Parathyroid adenoma (tissue), 2 donors: ENCODE measurements around the gene PVALEF.

Experiments
- H2AFZ ChIP-seq: fragments of 300-600 bp; sonication (generic); one replicate; pipeline ENCODE4 v1.7.0; 2017; ENCODE audit warnings: antibody characterized with exemption, mild to moderate bottlenecking
- H3K27ac ChIP-seq: fragments of 300-600 bp; sonication (generic); one replicate; pipeline ENCODE4 v1.7.0; 2017
- H3K27me3 ChIP-seq: fragments of 300-600 bp; sonication (generic); one replicate; pipeline ENCODE4 v1.7.0; 2017; ENCODE audit warnings: low read length; ENCODE audit not compliant: control insufficient read depth, insufficient read depth
- H3K36me3 ChIP-seq: fragments of 300-600 bp; sonication (generic); one replicate; pipeline ENCODE4 v1.7.0; 2017; ENCODE audit warnings: low read length; ENCODE audit not compliant: control insufficient read depth, insufficient read depth
- H3K4me1 ChIP-seq: fragments of 300-600 bp; sonication (generic); one replicate; pipeline ENCODE4 v1.7.0; 2017; ENCODE audit warnings: control low read depth
- H3K4me2 ChIP-seq: fragments of 300-600 bp; sonication (generic); one replicate; pipeline ENCODE4 v1.7.0; 2017; ENCODE audit warnings: low read length
- H3K4me3 ChIP-seq: fragments of 300-600 bp; sonication (generic); one replicate; pipeline ENCODE4 v1.7.0; 2017; ENCODE audit warnings: low read depth, low read length
- H3K79me2 ChIP-seq: fragments of 300-600 bp; sonication (generic); one replicate; pipeline ENCODE4 v1.7.0; 2017; ENCODE audit warnings: control low read depth
- H3K9ac ChIP-seq: fragments of 300-600 bp; sonication (generic); one replicate; pipeline ENCODE4 v1.7.0; 2017; ENCODE audit warnings: mild to moderate bottlenecking
- H3K9me3 ChIP-seq: fragments of 300-600 bp; sonication (generic); one replicate; pipeline ENCODE4 v1.7.0; 2017; ENCODE audit warnings: low read length; ENCODE audit not compliant: control insufficient read depth
- TF ChIP-seq, protein P1 (sequence below): fragments of 300-600 bp; sonication (generic); IDR thresholded peaks from one replicate; pipeline ENCODE4 v1.7.0; 2017; ENCODE audit warnings: antibody characterized with exemption, mild to moderate bottlenecking
- donor health status: primary hyperparathyroidism.

The PVALEF gene

DNA sequence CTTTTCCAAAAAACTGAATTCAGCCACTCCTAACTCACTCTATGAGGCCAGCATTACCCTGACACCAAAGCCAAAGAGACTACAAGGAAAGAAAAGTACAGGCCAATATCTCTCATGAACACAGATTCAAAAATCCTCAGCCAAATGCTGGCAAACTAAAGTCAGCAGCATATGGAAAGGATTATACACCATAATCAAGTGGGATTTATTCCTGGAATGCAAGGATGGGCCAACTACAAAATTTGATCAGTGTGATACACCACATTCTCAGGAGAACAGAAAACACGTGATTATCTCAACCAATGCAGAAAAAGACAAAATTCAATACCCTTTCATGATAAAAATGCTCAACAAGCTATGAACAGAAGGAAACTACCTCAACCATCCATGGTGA is 8.5 kb downstream of the PVALEF start:
- Histone ChIP-seq H3K9me3 (no peaks in the 10 kb centered on the region), H3K9ac (no peak overlapping the region), H3K36me3 (no peaks in the 10 kb centered on the region), H3K4me2 (no peak overlapping the region), H3K27me3 (no peaks in the 10 kb centered on the region), H2AFZ (no peak overlapping the region), H3K79me2 (peaks cover 9% of the 10 kb centered on the region), H3K4me3 (no peak overlapping the region), H3K4me1 (no peaks in the 10 kb centered on the region), H3K27ac (no peak overlapping the region)
- TF ChIP-seq, protein P1, sequence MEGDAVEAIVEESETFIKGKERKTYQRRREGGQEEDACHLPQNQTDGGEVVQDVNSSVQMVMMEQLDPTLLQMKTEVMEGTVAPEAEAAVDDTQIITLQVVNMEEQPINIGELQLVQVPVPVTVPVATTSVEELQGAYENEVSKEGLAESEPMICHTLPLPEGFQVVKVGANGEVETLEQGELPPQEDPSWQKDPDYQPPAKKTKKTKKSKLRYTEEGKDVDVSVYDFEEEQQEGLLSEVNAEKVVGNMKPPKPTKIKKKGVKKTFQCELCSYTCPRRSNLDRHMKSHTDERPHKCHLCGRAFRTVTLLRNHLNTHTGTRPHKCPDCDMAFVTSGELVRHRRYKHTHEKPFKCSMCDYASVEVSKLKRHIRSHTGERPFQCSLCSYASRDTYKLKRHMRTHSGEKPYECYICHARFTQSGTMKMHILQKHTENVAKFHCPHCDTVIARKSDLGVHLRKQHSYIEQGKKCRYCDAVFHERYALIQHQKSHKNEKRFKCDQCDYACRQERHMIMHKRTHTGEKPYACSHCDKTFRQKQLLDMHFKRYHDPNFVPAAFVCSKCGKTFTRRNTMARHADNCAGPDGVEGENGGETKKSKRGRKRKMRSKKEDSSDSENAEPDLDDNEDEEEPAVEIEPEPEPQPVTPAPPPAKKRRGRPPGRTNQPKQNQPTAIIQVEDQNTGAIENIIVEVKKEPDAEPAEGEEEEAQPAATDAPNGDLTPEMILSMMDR = no peak

DNA sequence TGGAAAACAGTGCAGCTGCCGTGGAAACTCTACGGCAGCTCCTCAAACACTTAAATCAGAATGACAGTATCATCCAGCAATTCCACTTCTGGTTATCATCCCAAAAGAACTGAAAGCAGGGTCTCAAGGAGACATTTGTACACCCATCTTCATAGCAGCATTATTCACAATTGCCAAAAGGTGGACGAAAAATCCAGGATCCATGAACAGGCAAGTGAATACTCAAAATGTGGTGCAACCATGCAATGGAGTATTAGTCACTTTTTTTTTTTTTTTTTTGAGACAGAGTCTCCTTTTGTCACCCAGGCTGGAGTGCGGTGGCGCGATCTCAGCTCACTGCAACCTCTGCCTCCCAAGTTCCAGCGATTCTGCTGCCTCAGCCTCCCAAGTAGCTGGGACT is 11.4 kb downstream of the PVALEF start:
- H3K9ac ChIP-seq = no peak overlapping the region
- no peak overlapping the region for H2AFZ ChIP-seq
- no peak overlapping the region for H3K27ac ChIP-seq
- TF ChIP-seq, protein P1 = no peak
- H3K4me1 ChIP-seq = no peaks in the 10 kb centered on the region
- H3K9me3 ChIP-seq = no peaks in the 10 kb centered on the region
- peaks cover 2% of the 10 kb centered on the region for H3K79me2 ChIP-seq
- no peaks in the 10 kb centered on the region for H3K36me3 ChIP-seq
- H3K27me3 ChIP-seq = no peaks in the 10 kb centered on the region
- H3K4me2 ChIP-seq = no peak overlapping the region
- no peak overlapping the region for H3K4me3 ChIP-seq

DNA sequence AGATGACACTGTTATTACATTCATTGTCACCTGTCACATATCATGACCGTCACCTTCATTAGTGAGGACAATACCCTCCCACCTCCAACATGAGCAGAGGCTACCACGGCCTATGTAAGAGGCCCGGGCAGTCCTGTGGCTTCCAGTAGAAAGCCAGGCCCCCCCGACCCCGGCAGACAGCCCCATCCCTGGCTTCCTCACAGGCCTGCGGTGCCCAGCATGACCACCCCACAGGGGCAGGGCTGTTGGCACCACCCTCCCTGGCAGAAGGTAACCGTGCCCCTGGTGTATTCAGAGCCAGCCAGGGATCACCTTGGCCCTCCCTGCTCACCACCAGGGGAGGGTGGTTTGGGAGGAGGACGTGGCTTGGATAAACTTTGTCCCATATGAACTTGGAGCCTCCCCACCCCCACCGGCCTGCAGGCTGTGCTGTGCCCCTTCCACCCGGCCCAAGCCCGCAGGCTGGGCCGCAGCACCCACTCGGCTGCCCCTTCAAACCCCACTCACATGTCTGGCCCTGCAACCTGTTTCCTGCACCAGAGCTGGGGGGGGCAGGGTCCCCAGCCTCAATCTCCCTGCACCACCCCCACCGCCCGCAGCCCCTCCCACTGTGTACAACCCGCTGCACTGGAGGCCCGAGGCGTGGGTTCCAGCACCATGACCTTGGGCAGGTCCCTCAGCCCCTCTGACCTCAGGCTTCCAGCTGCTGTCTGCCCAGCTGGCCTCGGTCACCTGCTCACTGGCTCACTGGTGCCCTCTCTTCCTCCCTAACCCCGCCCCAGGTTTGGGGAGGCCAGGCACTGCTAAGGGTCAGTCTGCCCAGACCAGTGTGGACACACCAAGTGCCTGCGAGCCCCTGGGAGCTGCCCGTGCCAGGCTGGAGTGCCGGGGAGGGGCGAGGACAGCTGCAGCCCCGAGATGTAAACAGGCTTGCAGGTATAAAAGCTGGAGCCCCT is 13.1 kb downstream of the PVALEF start:
- Histone ChIP-seq H3K9me3 (no peaks in the 10 kb centered on the region), H3K9ac (no peak overlapping the region), H3K4me2 (no peak overlapping the region), H3K79me2 (no peaks in the 10 kb centered on the region), H3K36me3 (no peaks in the 10 kb centered on the region), H3K27ac (no peak overlapping the region), H3K4me3 (no peak overlapping the region), H3K4me1 (no peaks in the 10 kb centered on the region), H2AFZ (no peak overlapping the region), H3K27me3 (no peaks in the 10 kb centered on the region)
- TF ChIP-seq, protein P1 = no peak

DNA sequence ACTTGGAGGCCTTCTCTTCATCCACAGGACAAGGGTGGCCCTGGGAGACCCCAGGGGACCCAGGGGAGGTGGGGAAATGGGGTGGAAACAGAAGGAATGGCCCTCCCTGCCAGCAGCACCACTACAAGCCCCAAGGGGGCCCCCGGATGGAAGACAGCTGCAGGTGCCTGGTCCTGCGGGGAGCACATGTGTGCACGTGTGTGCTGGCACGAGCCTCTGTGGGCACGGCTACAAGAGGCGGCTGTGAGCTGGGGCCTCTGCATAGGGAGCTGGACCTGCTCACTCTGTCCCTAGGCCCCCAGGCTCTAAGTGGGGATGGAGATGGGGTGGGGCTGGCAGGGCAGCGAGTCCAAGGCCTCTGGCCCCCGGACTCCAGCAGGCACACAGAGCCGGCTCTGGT is 13.9 kb downstream of the PVALEF start:
- Histone ChIP-seq H2AFZ (no peak overlapping the region), H3K79me2 (no peaks in the 10 kb centered on the region), H3K4me1 (no peaks in the 10 kb centered on the region), H3K4me3 (no peak overlapping the region), H3K9ac (no peak overlapping the region), H3K27ac (no peak overlapping the region), H3K36me3 (no peaks in the 10 kb centered on the region), H3K4me2 (no peak overlapping the region), H3K27me3 (no peaks in the 10 kb centered on the region), H3K9me3 (no peaks in the 10 kb centered on the region)
- TF ChIP-seq, protein P1 = no peak

DNA sequence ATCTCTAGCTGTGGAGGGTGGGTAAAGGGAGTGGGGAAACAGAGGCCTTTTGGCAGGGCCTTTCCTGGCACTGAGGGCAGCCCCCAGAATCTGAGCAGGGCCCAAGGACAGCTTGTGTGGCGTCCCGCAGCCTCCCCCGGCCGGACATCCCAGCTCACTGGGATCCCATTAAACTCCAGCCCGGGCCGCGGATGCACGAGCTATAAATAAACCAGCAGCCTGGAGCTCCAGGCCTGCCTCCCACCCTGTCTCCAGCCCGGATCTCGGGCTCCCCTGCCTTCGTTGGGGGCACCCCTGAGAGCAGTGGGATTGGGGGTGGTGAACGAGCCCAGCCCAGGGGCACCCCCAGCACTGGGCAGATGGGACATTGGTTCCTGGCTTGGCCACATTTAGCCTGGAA is 14.6 kb downstream of the PVALEF start:
- TF ChIP-seq, protein P1 = no peak
- Histone ChIP-seq H3K36me3 (no peaks in the 10 kb centered on the region), H3K9ac (no peak overlapping the region), H3K79me2 (no peaks in the 10 kb centered on the region), H3K27me3 (no peaks in the 10 kb centered on the region), H3K4me3 (no peak overlapping the region), H3K4me2 (no peak overlapping the region), H2AFZ (no peak overlapping the region), H3K27ac (no peak overlapping the region), H3K4me1 (no peaks in the 10 kb centered on the region), H3K9me3 (no peaks in the 10 kb centered on the region)
